SU-DHL-6 (cell line): ENCODE measurements around the gene SAE1.

Experiments used
- CTCF ChIP-seq: fragments of 200-600 bp; sonication (generic); IDR thresholded peaks from one replicate; pipeline ENCODE4 v1.5.1; 2017; ENCODE audit warnings: antibody characterized with exemption, mild to moderate bottlenecking, low read length, moderate library complexity; ENCODE audit not compliant: insufficient read depth, poor library complexity, severe bottlenecking
- EZH2phosphoT487 ChIP-seq: fragments of 200-600 bp; sonication (generic), shearing (Covaris generic); conservative IDR thresholded peaks from 2 replicates; pipeline ENCODE4 v1.6.1; 2018; ENCODE audit warnings: mild to moderate bottlenecking, antibody characterized with exemption, low read length, moderate library complexity, mixed read lengths

GRCh38 chr19:47098608-47099007 is 32.0 kb upstream of the SAE1 start:
- no peak for TF ChIP-seq CTCF
- no peak for TF ChIP-seq EZH2phosphoT487
